HG02884 (cell line): ENCODE data around the gene LUZP1.
"Not testable (repeated sequence)": the region's sequence is repeated elsewhere in the genome, so short reads cannot be mapped to it uniquely, and the experiment has no call there.

Experiments used
- ATAC-seq: cut with Tn5 transposase; IDR thresholded peaks from one replicate; pipeline ENCODE4 v1.9.1; 2021; ENCODE audit warnings: mild to moderate bottlenecking, moderate library complexity; ENCODE audit not compliant: unreplicated experiment

The LUZP1 gene

GRCh38 chr1:23188936-23189452 lies 20.3 kb upstream of the LUZP1 start:
- not testable (repeated sequence) for ATAC-seq

- no peak for ATAC-seq
Measured at GRCh38 chr1:23188434-23188884, 19.8 kb upstream of the LUZP1 start.

- ATAC-seq: no peak
Measured at GRCh38 chr1:23187637-23188036, 19.0 kb upstream of the LUZP1 start.

GRCh38 chr1:23185381-23185780 lies 16.7 kb upstream of the LUZP1 start:
- no peak for ATAC-seq

GRCh38 chr1:23184212-23184934 lies 15.7 kb upstream of the LUZP1 start:
- no peak for ATAC-seq

GRCh38 chr1:23179862-23180261 lies 11.2 kb upstream of the LUZP1 start:
- ATAC-seq: no peak

- no peak for ATAC-seq
Measured at GRCh38 chr1:23178950-23179349, 10.3 kb upstream of the LUZP1 start.

GRCh38 chr1:23178414-23178813 lies 9.8 kb upstream of the LUZP1 start:
- no peak for ATAC-seq

- ATAC-seq: no peak
Measured at GRCh38 chr1:23177438-23178380, 9.1 kb upstream of the LUZP1 start.

GRCh38 chr1:23177031-23177430 lies 8.4 kb upstream of the LUZP1 start:
- no peak for ATAC-seq

- ATAC-seq: no peak
Measured at GRCh38 chr1:23174426-23175110, 5.9 kb upstream of the LUZP1 start.

GRCh38 chr1:23171181-23171755 lies 2.6 kb upstream of the LUZP1 start:
- ATAC-seq: no peak

- ATAC-seq: no peak
Measured at GRCh38 chr1:23169727-23170335, 1.2 kb upstream of the LUZP1 start.

GRCh38 chr1:23169195-23169575 lies 529 bp upstream of the LUZP1 start:
- ATAC-seq: no peak

GRCh38 chr1:23168079-23168444 lies 594 bp downstream of the LUZP1 start:
- no peak for ATAC-seq

- no peak for ATAC-seq
Measured at GRCh38 chr1:23167353-23168078, 1.1 kb downstream of the LUZP1 start.

GRCh38 chr1:23166854-23167253 lies 1.8 kb downstream of the LUZP1 start:
- ATAC-seq: no peak

GRCh38 chr1:23163395-23163794 lies 5.3 kb downstream of the LUZP1 start:
- no peak for ATAC-seq

- ATAC-seq: no peak
Measured at GRCh38 chr1:23159963-23160877, 8.4 kb downstream of the LUZP1 start.
